Measurements from ENCODE around the gene LBX1. TPM values are rescaled to one million over a fixed set of nuclear protein-coding genes. Genes with fewer than 3 reads are reported as not detected.

The LBX1 gene
- total and polyA plus RNA-seq, 2 of the 4 experiments (the other 2 are of a cell fraction), result not detected

DNA sequence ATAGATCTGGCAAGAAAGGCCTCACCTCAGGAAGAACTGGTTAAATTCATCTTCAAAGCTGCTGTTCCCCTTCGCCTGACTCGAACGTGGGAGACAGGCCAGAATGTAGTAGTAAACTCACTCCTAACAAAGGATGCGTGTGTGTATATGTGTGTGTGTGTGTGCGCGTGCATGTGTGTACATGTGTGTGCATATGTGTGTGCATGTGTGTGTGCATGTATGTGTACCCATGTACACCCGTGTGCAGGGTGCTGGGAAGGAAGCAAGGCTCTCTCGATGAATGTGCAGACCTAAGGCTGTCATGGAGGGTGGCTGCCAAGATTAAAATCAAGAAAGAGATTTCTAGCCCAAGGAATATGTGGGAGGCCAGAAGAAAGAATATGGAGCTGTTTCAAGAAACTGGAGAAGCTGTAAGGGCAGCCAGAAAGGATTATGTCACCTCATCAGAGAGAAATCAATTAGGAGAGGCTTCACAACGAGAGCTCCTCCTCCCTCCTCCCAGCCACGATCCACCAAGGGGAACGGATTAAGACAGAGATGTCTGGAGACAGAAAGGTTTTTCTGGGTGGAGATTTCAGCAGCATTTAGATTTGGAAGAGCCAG is 34.0 kb upstream of the LBX1 start:
- in situ Hi-C loops (cut with MboI; ENCODE audit: low sequenced_read_pairs), result no loop called here
- DNase-seq (no peak), ATAC-seq (ENCODE audit: low read depth) (no peak)
- intact Hi-C loops (cut with micrococcal nuclease), result no loop called here
- no peaks in the 10 kb centered on the region for H3K9me1 ChIP-seq (ENCODE audit: insufficient read depth, low read length)
- H3K9ac ChIP-seq (ENCODE audit: low read depth, low read length), result no peak overlapping the region
- H4K5ac ChIP-seq (ENCODE audit: low read depth, low read length), result no peak overlapping the region
- POLR2A ChIA-PET (ENCODE audit: unreplicated experiment), result no interaction called here
- CTCF ChIA-PET, result interaction anchor here (0.5 to 1.4 kb wide), 2 partner anchors 9 to 179 kb away, joined by 3 to 4 read pairs; no protein-coding TSS in a partner anchor
- no peaks in the 10 kb centered on the region for H3K79me1 ChIP-seq (ENCODE audit: low read depth in 1 of 2, low read length in 2 of 2)
- 22% methylated on average over 3 of the region's 11 CpGs; no CpG with 5 or more reads in 1 of the 2 experiments for WGBS, 2 experiments (ENCODE audit: extremely low coverage in 2 of 2, insufficient read length in 1 of 2)
- H3K56ac ChIP-seq (ENCODE audit: extremely low read depth, insufficient read depth, low read length), result no peak overlapping the region
- dilution Hi-C loops (cut with HindIII; ENCODE audit: low sequenced_read_pairs, unreplicated experiment), result no loop called here
- no peaks in the 10 kb centered on the region for H3K36me3 ChIP-seq (ENCODE audit: control insufficient read depth, insufficient read depth, low read length)
- H2AFZ ChIP-seq (replicated peaks; ENCODE audit: low read length, poor library complexity), result peak overlapping the region; percentile 4
- no peak overlapping the region for H3K4me2 ChIP-seq (ENCODE audit: low read depth, low read length)
- H3K14ac ChIP-seq (replicated peaks; ENCODE audit: low read depth, low read length), result no peak overlapping the region
- H3K4ac ChIP-seq (ENCODE audit: low read depth, low read length), result no peak overlapping the region
- no peak overlapping the region for H4K91ac ChIP-seq (ENCODE audit: insufficient read depth, low read depth, low read length)
- no peaks in the 10 kb centered on the region for H3K4me1 ChIP-seq (ENCODE audit: control insufficient read depth, insufficient read depth, low read length)
- H3K27me3 ChIP-seq (ENCODE audit: control insufficient read depth, insufficient read depth, low read length), result peaks cover 55% of the 10 kb centered on the region
- no peak overlapping the region for H2BK5ac ChIP-seq (ENCODE audit: low read depth, low read length, poor library complexity, severe bottlenecking)
- no peak overlapping the region for H4K8ac ChIP-seq (ENCODE audit: low read depth in 2 of 2, low read length in 2 of 2)
- H3K4me3 ChIP-seq (ENCODE audit: insufficient read depth, low read depth, low read length), result no peak overlapping the region
- TF ChIP-seq NFE2L2 (IDR thresholded peaks at IDR 0.05; ENCODE audit: low read depth, low read length) (no peak), CEBPB (IDR thresholded peaks at IDR 0.05; ENCODE audit: low read depth, low read length) (no peak), RFX5 (IDR thresholded peaks at IDR 0.05; ENCODE audit: low read depth, low read length) (no peak)
- TF ChIP-seq, protein P1, sequence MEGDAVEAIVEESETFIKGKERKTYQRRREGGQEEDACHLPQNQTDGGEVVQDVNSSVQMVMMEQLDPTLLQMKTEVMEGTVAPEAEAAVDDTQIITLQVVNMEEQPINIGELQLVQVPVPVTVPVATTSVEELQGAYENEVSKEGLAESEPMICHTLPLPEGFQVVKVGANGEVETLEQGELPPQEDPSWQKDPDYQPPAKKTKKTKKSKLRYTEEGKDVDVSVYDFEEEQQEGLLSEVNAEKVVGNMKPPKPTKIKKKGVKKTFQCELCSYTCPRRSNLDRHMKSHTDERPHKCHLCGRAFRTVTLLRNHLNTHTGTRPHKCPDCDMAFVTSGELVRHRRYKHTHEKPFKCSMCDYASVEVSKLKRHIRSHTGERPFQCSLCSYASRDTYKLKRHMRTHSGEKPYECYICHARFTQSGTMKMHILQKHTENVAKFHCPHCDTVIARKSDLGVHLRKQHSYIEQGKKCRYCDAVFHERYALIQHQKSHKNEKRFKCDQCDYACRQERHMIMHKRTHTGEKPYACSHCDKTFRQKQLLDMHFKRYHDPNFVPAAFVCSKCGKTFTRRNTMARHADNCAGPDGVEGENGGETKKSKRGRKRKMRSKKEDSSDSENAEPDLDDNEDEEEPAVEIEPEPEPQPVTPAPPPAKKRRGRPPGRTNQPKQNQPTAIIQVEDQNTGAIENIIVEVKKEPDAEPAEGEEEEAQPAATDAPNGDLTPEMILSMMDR (conservative IDR thresholded peaks at IDR 0.05; ENCODE audit: low read depth, low read length), result no peak
- no peak overlapping the region for H2BK120ac ChIP-seq (ENCODE audit: low read depth, low read length)
- no peak overlapping the region for H3K27ac ChIP-seq (ENCODE audit: insufficient read depth, low read length)
- peaks cover 2% of the 10 kb centered on the region for H3K9me3 ChIP-seq (ENCODE audit: control insufficient read depth, insufficient read depth, low read length)
- H2BK20ac ChIP-seq (ENCODE audit: low read depth, low read length), result no peak overlapping the region
- no peak overlapping the region for H3K18ac ChIP-seq (ENCODE audit: low read depth, low read length)
- H3K23ac ChIP-seq (ENCODE audit: low read depth, low read length), result no peak overlapping the region
- H4K20me1 ChIP-seq (ENCODE audit: insufficient read depth, low read length), result no peaks in the 10 kb centered on the region; the same call in 1 of the 2 replicates
- H2BK15ac ChIP-seq (ENCODE audit: low read depth, low read length), result no peak overlapping the region
- H2AK9ac ChIP-seq (replicated peaks; ENCODE audit: low read depth, low read length, poor library complexity), result no peak overlapping the region
- BruUV-seq (replicated peaks), result no TSS peak
- H2AK5ac ChIP-seq (ENCODE audit: low read depth, low read length), result no peak overlapping the region

All from IMR-90 (cell line).